Lung (tissue), 12 donors: ENCODE data around the gene CRABP2. TPM values are rescaled to one million over a fixed set of nuclear protein-coding genes. Genes with fewer than 3 reads are reported as not detected.

Experiments used
- ATAC-seq: fragments of 200-7000 bp; cut with Tn5 transposase; one replicate; pipeline ENCODE4 v1.9.1; 2020; ENCODE audit warnings: moderate number of reproducible peaks; ENCODE audit not compliant: insufficient read depth, low FRiP score
- DNase-seq, 3 donors: peaks; one replicate each; pipeline ENCODE4 v3.0.0-alpha.2; 2013 to 2017
- H3K27ac ChIP-seq, 2 donors: one replicate each; pipeline ENCODE4 v1.5.1; 2013; ENCODE audit warnings: mild to moderate bottlenecking in 2 of 2, moderate library complexity in 2 of 2, control low read depth in 1 of 2, inconsistent platforms in 1 of 2, low read depth in 1 of 2, low read length in 1 of 2
- H3K27me3 ChIP-seq, 3 donors: one replicate each; pipeline ENCODE4 v1.5.1; 2013; ENCODE audit warnings: low read length in 2 of 3; ENCODE audit not compliant: control insufficient read depth in 3 of 3, insufficient read depth in 3 of 3
- H3K36me3 ChIP-seq, 4 donors: one replicate each; pipeline ENCODE4 v1.5.1; 2013; ENCODE audit warnings: low read length in 4 of 4, mild to moderate bottlenecking in 1 of 4, moderate library complexity in 1 of 4; ENCODE audit not compliant: control insufficient read depth in 4 of 4, insufficient read depth in 4 of 4
- H3K4me1 ChIP-seq, 5 donors: one replicate each; pipeline ENCODE4 v1.5.1; 2013; ENCODE audit warnings: low read length in 5 of 5, mild to moderate bottlenecking in 2 of 5, moderate library complexity in 1 of 5; ENCODE audit not compliant: control insufficient read depth in 5 of 5, insufficient read depth in 5 of 5
- H3K4me3 ChIP-seq: one replicate; pipeline ENCODE4 v1.5.1; 2013; ENCODE audit warnings: mild to moderate bottlenecking, control low read depth, moderate library complexity
- H3K9ac ChIP-seq, 2 donors: one replicate each; pipeline ENCODE4 v1.5.1; 2013; ENCODE audit warnings: low read length in 2 of 2, control low read depth in 1 of 2; ENCODE audit not compliant: insufficient read depth in 1 of 2
- H3K9me3 ChIP-seq, 4 donors: one replicate each; pipeline ENCODE4 v1.5.1; 2013; ENCODE audit warnings: low read length in 3 of 4, mild to moderate bottlenecking in 1 of 4, moderate library complexity in 1 of 4; ENCODE audit not compliant: control insufficient read depth in 4 of 4, insufficient read depth in 3 of 4
- CTCF ChIP-seq: IDR thresholded peaks from 2 replicates; pipeline ENCODE4 v1.5.1; 2012; ENCODE audit warnings: mild to moderate bottlenecking; ENCODE audit errors: control extremely low read depth, extremely low read depth
- WGBS, 2 donors: extraction: QIAGEN DNeasy Blood & Tissue Kit; methylation state at CpG; one replicate each; pipeline ENCODE4 v1.1.7; 2013; 5-methylcytosine and 5-hydroxymethylcytosine counted together
- polyA plus RNA-seq, 2 donors: library from polyadenylated mRNA; stranded (reverse); fragments of 200-250 nt; gene quantifications; one replicate each; pipeline ENCODE4 v1.2.1, GENCODE V29; 2013
- total RNA-seq, 2 donors: library from RNA; depleted of rRNA in 1 of 2; stranded (reverse); fragments of >200 nt in 1 of 2; gene quantifications; one replicate each; pipeline ENCODE4 v1.2.1, GENCODE V29; 2014 to 2021
- donor health status: control.
- donor health status: control.
- donor health status: Bipolar disorder and iron deficiency.
- donor health status: healthy.
- donor health status: DM: yes; HTN: yes; CAD: no.

The CRABP2 gene
- total and polyA plus RNA-seq, 4 donors: 1.3 to 13.6 (median 4.9) TPM

GRCh38 chr1:156751757-156752481 lies 46.5 kb upstream of the CRABP2 start:
- TF ChIP-seq CTCF: peak; percentile 42
- Histone ChIP-seq H3K4me1 (peaks cover 9 to 44% (median 21%) of the 10 kb centered on the region in 5 donors), H3K27me3 (no peaks in the 10 kb centered on the region), H3K27ac (peak overlapping the region; percentile 92 to 93), H3K4me3 (peak overlapping the region; percentile 88), H3K9ac (peak overlapping the region; percentile 89 to 97), H3K9me3 (no peaks in the 10 kb centered on the region), H3K36me3 (no peaks in the 10 kb centered on the region)
- 0% methylated on average over 53 to 68 of the region's 68 CpGs for WGBS, 2 donors
- DNase-seq (peak; percentile 98 to 99 (median 99)), ATAC-seq (peak; percentile 80)

GRCh38 chr1:156751451-156751756 lies 46.0 kb upstream of the CRABP2 start, which contains the start of gene HDGF:
Gene HDGF (minus strand): TSS chr1:156751675. CDS start chr1:156751429, 246 bp downstream.
- H3K27me3 ChIP-seq: no peaks in the 10 kb centered on the region
- no peak for DNase-seq
- H3K4me1 ChIP-seq: peaks cover 9 to 48% (median 21%) of the 10 kb centered on the region in 5 donors
- H3K27ac ChIP-seq: peak within 1 kb of the TSS; percentile 92 to 93
- TF ChIP-seq CTCF: no peak
- no peaks in the 10 kb centered on the region for H3K9me3 ChIP-seq
- ATAC-seq: no peak
- WGBS, 2 donors: 0% methylated on average over 33 to 48 of the region's 48 CpGs
- H3K36me3 ChIP-seq: no peaks in the 10 kb centered on the region
- peak within 1 kb of the TSS; percentile 89 to 97 for H3K9ac ChIP-seq
- peak within 1 kb of the TSS; percentile 88 for H3K4me3 ChIP-seq

GRCh38 chr1:156750711-156751450 lies 45.5 kb upstream of the CRABP2 start:
- Histone ChIP-seq H3K4me3 (peak overlapping the region; percentile 83), H3K9ac (peak overlapping the region; percentile 65 to 80), H3K4me1 (peaks cover 9 to 52% (median 22%) of the 10 kb centered on the region in 5 donors), H3K36me3 (peaks cover 0 to under 1% (median 0%) of the 10 kb centered on the region in 4 donors), H3K27me3 (no peaks in the 10 kb centered on the region), H3K27ac (peak overlapping the region; percentile 92 to 93), H3K9me3 (no peaks in the 10 kb centered on the region)
- 0% methylated on average over 49 to 64 of the region's 64 CpGs for WGBS, 2 donors
- peak; percentile 59 to 63 (median 60) for DNase-seq
- ATAC-seq: no peak
- no peak for TF ChIP-seq CTCF
